HG02973 (cell line): ENCODE data around the gene TMEM127.
"Not testable (repeated sequence)": the region's sequence is repeated elsewhere in the genome, so short reads cannot be mapped to it uniquely, and the experiment has no call there.

ENCODE experiments used
- ATAC-seq: cut with Tn5 transposase; IDR thresholded peaks from one replicate; pipeline ENCODE4 v1.9.1; 2021; ENCODE audit warnings: moderate library complexity; ENCODE audit not compliant: unreplicated experiment

Gene TMEM127

GRCh38 chr2:96265840-96266679, at the start of gene TMEM127, which contains the start of gene CIAO1:
Gene TMEM127, minus strand, starts transcription at chr2:96265997. Its CDS starts 616 bp downstream, at chr2:96265381.
Gene CIAO1, plus strand, starts transcription at chr2:96266225. Its CDS starts 126 bp downstream, at chr2:96266351.
- ATAC-seq: peak; percentile 87

GRCh38 chr2:96315005-96315399, 49.2 kb upstream of the TMEM127 start:
- ATAC-seq: no peak

GRCh38 chr2:96308248-96308647, 42.5 kb upstream of the TMEM127 start:
- no peak for ATAC-seq

- ATAC-seq: no peak
Measured at GRCh38 chr2:96306370-96306769, 40.6 kb upstream of the TMEM127 start.

GRCh38 chr2:96305979-96306308, 40.1 kb upstream of the TMEM127 start:
- ATAC-seq: peak; percentile 7

GRCh38 chr2:96305091-96305978, 39.5 kb upstream of the TMEM127 start, which contains the start of gene SNRNP200:
Gene SNRNP200, minus strand, starts transcription at chr2:96305546. Its CDS starts 109 bp downstream, at chr2:96305437.
- ATAC-seq: peak; percentile 82

- no peak for ATAC-seq
Measured at GRCh38 chr2:96304606-96305005, 38.8 kb upstream of the TMEM127 start.

- no peak for ATAC-seq
Measured at GRCh38 chr2:96301865-96302264, 36.1 kb upstream of the TMEM127 start.

- no peak for ATAC-seq
Measured at GRCh38 chr2:96296925-96297324, 31.1 kb upstream of the TMEM127 start.

- ATAC-seq: not testable (repeated sequence)
Measured at GRCh38 chr2:96294271-96294670, 28.5 kb upstream of the TMEM127 start.

GRCh38 chr2:96291751-96292150, 26.0 kb upstream of the TMEM127 start:
- ATAC-seq: no peak

- no peak for ATAC-seq
Measured at GRCh38 chr2:96287273-96287856, 21.6 kb upstream of the TMEM127 start.

GRCh38 chr2:96276787-96277499, 11.1 kb upstream of the TMEM127 start:
- no peak for ATAC-seq

GRCh38 chr2:96274355-96275056, 8.7 kb upstream of the TMEM127 start:
- no peak for ATAC-seq

- ATAC-seq: no peak
Measured at GRCh38 chr2:96273763-96274162, 8.0 kb upstream of the TMEM127 start.

GRCh38 chr2:96271995-96272394, 6.2 kb upstream of the TMEM127 start:
- no peak for ATAC-seq

- no peak for ATAC-seq
Measured at GRCh38 chr2:96267159-96267971, 1.6 kb upstream of the TMEM127 start.

- peak; percentile 10 for ATAC-seq
Measured at GRCh38 chr2:96265349-96265839, 403 bp downstream of the TMEM127 start.
